Fibroblast of skin of right quadriceps (primary cell): ENCODE data around the gene RNPEP.
"Not testable (repeated sequence)": the region's sequence is repeated elsewhere in the genome, so short reads cannot be mapped to it uniquely, and the experiment has no call there.

Experiments used
- DNase-seq: peaks from one replicate; pipeline ENCODE4 v3.0.0-alpha.2; 2013

The RNPEP gene

GRCh38 chr1:202038688-202039346 is 56.4 kb downstream of the RNPEP start:
- no peak for DNase-seq

GRCh38 chr1:202045705-202046104 is 63.3 kb downstream of the RNPEP start:
- no peak for DNase-seq

GRCh38 chr1:202046227-202046626 is 63.8 kb downstream of the RNPEP start:
- no peak for DNase-seq

GRCh38 chr1:202046748-202047708 is 64.6 kb downstream of the RNPEP start:
- DNase-seq, result no peak

GRCh38 chr1:202047977-202048376 is 65.5 kb downstream of the RNPEP start:
- DNase-seq, result no peak

- no peak for DNase-seq
Measured at GRCh38 chr1:202049129-202049528, 66.7 kb downstream of the RNPEP start.

- DNase-seq, result no peak
Measured at GRCh38 chr1:202054094-202054493, 71.6 kb downstream of the RNPEP start.

- not testable (repeated sequence) for DNase-seq
Measured at GRCh38 chr1:202054673-202055072, 72.2 kb downstream of the RNPEP start.
